HFF-Myc (cell line): ENCODE measurements around the gene MAP7.
A peak's percentile ranks its signal among the peaks of the same experiment; 100 is the strongest.

Experiments used
- DNase-seq: peaks from one replicate; pipeline ENCODE4 v3.0.0-alpha.2; 2011; ENCODE audit warnings: low read depth; ENCODE audit errors: extremely low read depth
- H3K4me3 ChIP-seq: replicated peaks from 2 replicates; pipeline ENCODE4 v1.5.1; 2011; ENCODE audit warnings: low read depth, mild to moderate bottlenecking, control low read depth, low read length
- TF ChIP-seq, protein P1 (sequence below): IDR thresholded peaks from 2 replicates; pipeline ENCODE4 v1.5.1; 2012; ENCODE audit warnings: mild to moderate bottlenecking, low read depth, low read length, control low read depth; ENCODE audit errors: missing control alignments

The MAP7 gene

DNA sequence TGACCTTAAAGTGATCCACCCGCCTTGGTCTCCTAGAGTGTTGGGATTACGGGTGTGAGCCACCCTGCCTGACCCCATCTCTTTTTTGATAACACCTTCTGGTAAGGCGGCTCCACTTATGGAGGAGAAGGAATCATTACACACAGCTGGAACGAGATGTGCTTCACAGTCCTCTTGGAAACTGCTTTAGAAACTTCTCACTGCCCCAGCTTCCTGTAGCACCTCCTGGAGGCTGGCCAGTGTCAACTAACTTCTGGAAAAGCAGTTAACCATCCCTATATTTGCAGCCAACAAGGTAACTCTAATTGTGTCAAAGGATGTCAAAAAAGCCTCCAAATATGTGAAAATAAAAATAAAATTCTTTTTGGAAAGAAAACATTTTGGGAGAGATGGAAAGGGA, 211.7 kb downstream of the MAP7 start:
- no peak overlapping the region for H3K4me3 ChIP-seq
- TF ChIP-seq, protein P1, sequence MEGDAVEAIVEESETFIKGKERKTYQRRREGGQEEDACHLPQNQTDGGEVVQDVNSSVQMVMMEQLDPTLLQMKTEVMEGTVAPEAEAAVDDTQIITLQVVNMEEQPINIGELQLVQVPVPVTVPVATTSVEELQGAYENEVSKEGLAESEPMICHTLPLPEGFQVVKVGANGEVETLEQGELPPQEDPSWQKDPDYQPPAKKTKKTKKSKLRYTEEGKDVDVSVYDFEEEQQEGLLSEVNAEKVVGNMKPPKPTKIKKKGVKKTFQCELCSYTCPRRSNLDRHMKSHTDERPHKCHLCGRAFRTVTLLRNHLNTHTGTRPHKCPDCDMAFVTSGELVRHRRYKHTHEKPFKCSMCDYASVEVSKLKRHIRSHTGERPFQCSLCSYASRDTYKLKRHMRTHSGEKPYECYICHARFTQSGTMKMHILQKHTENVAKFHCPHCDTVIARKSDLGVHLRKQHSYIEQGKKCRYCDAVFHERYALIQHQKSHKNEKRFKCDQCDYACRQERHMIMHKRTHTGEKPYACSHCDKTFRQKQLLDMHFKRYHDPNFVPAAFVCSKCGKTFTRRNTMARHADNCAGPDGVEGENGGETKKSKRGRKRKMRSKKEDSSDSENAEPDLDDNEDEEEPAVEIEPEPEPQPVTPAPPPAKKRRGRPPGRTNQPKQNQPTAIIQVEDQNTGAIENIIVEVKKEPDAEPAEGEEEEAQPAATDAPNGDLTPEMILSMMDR: peak; percentile 9
- DNase-seq: no peak

DNA sequence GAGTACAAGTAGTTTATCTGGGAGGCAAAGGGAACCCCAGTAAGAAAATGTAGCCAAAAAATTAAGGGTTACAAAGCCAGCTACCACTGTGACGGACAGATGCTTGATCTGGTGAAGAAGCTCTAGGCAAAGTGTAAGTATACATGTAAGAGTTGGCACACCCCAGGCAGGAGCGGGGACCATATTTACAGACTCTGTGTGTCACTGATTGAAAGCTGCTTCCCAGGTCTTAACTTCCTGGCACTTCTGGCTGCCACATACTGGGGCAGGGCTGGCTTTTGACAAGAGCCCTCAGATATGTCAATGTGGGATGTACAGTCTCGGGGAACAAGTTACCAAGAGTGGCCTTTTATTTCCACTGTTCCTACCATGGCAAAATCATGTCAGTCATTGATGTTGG, 212.6 kb downstream of the MAP7 start:
- no peak for DNase-seq
- TF ChIP-seq, protein P1: no peak
- H3K4me3 ChIP-seq: no peak overlapping the region

DNA sequence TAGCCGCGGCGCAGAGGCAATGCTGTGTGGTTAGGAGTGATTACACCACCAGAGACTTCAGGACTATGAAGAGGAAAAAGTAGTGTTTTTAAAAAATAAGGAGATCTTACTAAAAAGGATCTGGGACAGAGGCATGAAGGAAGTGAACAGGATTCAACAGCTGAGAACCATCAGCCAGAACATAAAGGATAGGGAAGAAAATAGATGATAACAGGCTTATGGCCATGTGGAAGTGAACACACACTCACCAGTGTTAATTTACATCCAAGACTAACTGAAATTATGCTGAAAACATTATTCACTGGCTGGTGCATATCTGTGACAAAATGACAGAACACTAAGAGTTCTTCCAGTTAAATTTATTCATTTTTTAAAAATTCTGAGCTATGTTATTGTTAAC, 213.1 kb downstream of the MAP7 start:
- TF ChIP-seq, protein P1: no peak
- no peak for DNase-seq
- no peak overlapping the region for H3K4me3 ChIP-seq

DNA sequence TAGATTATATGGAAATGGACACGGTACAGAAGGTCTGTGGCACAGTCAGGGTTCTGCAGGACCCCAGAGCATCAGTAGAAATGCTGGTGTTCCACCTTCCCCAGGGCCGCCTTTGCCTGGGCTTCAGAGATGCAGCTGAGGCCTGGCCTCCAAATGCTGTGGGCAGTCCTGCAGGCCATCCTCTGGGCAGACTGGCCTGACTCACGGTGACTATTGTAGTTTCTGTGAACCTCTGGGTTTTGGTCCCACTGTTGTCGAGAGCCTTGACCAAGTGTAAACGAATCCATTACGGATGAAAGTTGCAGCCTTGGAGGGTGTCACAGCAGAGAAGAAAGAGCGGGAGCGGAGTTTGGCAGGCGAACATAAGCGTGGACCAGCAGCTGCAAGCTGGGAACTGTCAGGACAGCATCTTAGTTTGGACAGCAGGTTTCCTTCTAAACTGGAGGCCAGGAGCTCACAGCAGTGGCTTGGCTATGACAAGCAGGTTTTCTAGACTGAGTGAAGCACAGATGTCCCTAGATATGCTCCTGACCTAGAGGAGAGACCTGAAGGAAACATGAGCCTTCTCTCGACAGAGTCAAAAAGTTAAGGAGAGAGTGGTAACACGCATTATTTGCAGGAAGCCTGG, 214.4 kb downstream of the MAP7 start:
- TF ChIP-seq, protein P1: no peak
- DNase-seq: no peak
- H3K4me3 ChIP-seq: no peak overlapping the region

DNA sequence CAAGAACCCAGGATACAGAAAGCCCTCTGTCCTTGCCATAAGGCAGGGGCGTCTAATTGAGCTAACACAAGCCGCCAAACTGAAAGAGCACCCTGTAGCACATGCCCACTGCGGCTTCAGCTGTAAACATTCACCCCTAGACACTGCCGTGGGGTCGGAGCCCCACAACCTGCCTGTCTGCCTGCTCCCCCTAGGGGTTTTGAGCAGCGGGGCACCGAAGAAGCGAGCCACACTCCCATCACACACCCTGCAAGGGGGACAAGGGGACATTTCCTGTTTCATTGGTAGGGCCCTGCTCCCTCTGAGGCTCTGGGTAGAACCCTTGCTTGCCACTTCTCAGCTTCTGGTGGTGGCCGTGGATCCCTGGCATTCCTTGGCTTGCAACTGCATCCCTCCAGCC, 215.4 kb downstream of the MAP7 start:
- no peak for DNase-seq
- TF ChIP-seq, protein P1: peak; percentile 11
- H3K4me3 ChIP-seq: no peak overlapping the region

DNA sequence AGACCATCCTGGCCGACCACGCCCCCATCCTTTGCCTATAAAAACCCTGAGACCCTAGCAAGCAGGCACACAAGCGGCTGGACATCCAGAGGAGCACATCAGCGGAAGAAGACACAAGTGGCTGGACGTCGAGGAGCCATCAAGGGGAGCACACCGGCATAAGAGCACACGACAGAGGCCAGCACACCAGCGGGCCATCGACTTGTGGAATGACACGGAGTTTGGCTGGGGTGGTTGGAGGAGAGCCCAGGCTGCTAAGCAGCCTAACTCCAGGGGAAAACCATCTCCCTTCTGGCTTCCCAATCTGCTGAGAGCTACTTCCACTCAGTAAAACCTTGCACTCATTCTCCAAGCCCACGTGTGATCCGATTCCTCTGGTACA, 215.8 kb downstream of the MAP7 start:
- DNase-seq: no peak
- H3K4me3 ChIP-seq: no peak overlapping the region
- TF ChIP-seq, protein P1: no peak
